OCI-LY3 (cell line): ENCODE results near the gene CPLX1.

Experiments used
- H2AFZ ChIP-seq: fragments of 200-600, 300-600 bp; shearing (Covaris generic); 2 replicates; pipeline ENCODE4 v1.6.0; 2014; ENCODE audit warnings: antibody characterized with exemption, low read depth, low read length
- H3K27ac ChIP-seq: fragments of 200-600, 300-600 bp; sonication (generic); 2 replicates; pipeline ENCODE4 v1.5.1; 2014; ENCODE audit warnings: mild to moderate bottlenecking, low read length, moderate library complexity, mixed read lengths
- H3K27me3 ChIP-seq: fragments of 200-600, 300-600 bp; sonication (generic); 2 replicates; pipeline ENCODE4 v1.6.1; 2014; ENCODE audit warnings: low read depth, low read length, mixed read lengths
- H3K36me3 ChIP-seq: fragments of 200-600, 300-600 bp; sonication (generic); replicated peaks from 2 replicates; pipeline ENCODE3; 2014; ENCODE audit warnings: low read depth, low read length, mixed read lengths
- H3K4me1 ChIP-seq: fragments of 300-600, 200-600 bp; sonication (generic); 2 replicates; pipeline ENCODE4 v1.6.1; 2014; ENCODE audit warnings: low read length, mixed read lengths
- H3K4me2 ChIP-seq: fragments of 200-600, 300-600 bp; sonication (generic); 2 replicates; pipeline ENCODE4 v1.6.1; 2014; ENCODE audit warnings: low read length, mixed read lengths
- H3K4me3 ChIP-seq: fragments of 300-600, 200-600 bp; sonication (generic); 2 replicates; pipeline ENCODE4 v1.5.1; 2014; ENCODE audit warnings: antibody characterized with exemption, mild to moderate bottlenecking, low read length, moderate library complexity
- H3K79me2 ChIP-seq: fragments of 300-600, 200-600 bp; shearing (Covaris generic); 2 replicates; pipeline ENCODE4 v1.6.1; 2014; ENCODE audit warnings: mild to moderate bottlenecking, low read length, mixed read lengths
- H3K9ac ChIP-seq: fragments of 300-600, 200-600 bp; shearing (Covaris generic); 2 replicates; pipeline ENCODE4 v1.6.0; 2014; ENCODE audit warnings: mild to moderate bottlenecking, low read length, moderate library complexity
- H3K9me3 ChIP-seq: fragments of 200-600, 300-600 bp; shearing (Covaris generic); 2 replicates; pipeline ENCODE4 v1.6.1; 2014; ENCODE audit warnings: low read length, mixed read lengths; ENCODE audit not compliant: insufficient read depth
- H4K20me1 ChIP-seq: fragments of 200-600, 300-600 bp; sonication (generic); 2 replicates; pipeline ENCODE4 v1.6.1; 2016; ENCODE audit warnings: low read length, mixed read lengths; ENCODE audit not compliant: insufficient read depth
- EZH2phosphoT487 ChIP-seq: fragments of 200-600 bp; shearing (Covaris generic); IDR thresholded peaks from 2 replicates; pipeline ENCODE4 v1.6.1; 2018; ENCODE audit warnings: antibody characterized with exemption, mixed run types, low read depth
- TF ChIP-seq, protein P1 (sequence below): fragments of 200-600, 300-600 bp; sonication (generic); IDR thresholded peaks from 2 replicates; pipeline ENCODE4 v1.5.1; 2014; ENCODE audit warnings: antibody characterized with exemption, low read length, low read depth

CPLX1 gene

DNA sequence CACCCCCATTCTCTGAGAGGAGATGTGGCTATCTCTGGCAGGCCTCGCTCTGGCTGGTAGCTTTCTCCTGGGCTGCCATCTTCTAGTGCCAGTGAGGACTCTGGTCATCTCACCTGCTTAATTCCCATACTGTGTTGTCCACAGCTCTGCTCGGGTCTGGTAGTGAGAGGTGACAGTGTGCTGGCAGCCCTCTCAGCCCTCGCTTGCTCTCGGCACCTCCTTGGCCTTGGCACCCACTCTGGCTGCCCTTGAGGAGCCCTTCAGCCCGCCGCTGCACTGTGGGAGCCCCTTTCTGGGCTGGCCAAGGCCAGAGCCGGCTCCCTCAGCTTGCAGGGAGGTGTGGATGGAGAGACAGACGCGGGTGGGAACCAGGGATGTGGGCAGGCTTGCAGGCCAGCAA, 52.7 kb downstream of the CPLX1 start:
- Histone ChIP-seq H3K4me1 (no peaks in the 10 kb centered on the region), H3K27me3 (no peaks in the 10 kb centered on the region), H2AFZ (no peak overlapping the region), H4K20me1 (peaks cover 82% of the 10 kb centered on the region), H3K4me2 (no peak overlapping the region), H3K79me2 (peaks cover 92% of the 10 kb centered on the region), H3K4me3 (no peak overlapping the region), H3K27ac (no peak overlapping the region), H3K36me3 (peaks cover 45% of the 10 kb centered on the region), H3K9me3 (no peaks in the 10 kb centered on the region), H3K9ac (no peak overlapping the region)
- no peak for TF ChIP-seq EZH2phosphoT487
- TF ChIP-seq, protein P1, sequence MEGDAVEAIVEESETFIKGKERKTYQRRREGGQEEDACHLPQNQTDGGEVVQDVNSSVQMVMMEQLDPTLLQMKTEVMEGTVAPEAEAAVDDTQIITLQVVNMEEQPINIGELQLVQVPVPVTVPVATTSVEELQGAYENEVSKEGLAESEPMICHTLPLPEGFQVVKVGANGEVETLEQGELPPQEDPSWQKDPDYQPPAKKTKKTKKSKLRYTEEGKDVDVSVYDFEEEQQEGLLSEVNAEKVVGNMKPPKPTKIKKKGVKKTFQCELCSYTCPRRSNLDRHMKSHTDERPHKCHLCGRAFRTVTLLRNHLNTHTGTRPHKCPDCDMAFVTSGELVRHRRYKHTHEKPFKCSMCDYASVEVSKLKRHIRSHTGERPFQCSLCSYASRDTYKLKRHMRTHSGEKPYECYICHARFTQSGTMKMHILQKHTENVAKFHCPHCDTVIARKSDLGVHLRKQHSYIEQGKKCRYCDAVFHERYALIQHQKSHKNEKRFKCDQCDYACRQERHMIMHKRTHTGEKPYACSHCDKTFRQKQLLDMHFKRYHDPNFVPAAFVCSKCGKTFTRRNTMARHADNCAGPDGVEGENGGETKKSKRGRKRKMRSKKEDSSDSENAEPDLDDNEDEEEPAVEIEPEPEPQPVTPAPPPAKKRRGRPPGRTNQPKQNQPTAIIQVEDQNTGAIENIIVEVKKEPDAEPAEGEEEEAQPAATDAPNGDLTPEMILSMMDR: no peak

DNA sequence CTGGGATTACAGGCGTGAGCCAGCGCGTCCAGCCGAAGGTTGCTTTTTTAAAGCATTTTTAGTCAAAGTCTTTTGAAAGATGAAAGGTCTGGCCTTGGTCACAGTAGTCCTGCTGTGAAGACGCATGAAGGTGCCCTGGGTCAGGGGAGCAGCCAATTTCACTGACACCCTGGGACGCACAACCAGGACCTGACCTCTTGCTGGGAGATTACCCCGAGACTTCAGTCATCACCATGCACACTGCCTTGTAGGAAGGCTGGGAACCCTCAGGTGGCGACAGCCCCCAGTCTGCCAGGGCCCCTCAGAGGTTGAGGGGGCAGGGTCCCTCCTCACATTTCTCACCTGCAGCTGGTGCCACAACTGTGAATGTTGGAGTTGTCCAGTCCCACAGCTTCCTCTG, 53.2 kb downstream of the CPLX1 start:
- Histone ChIP-seq H3K79me2 (peaks cover 91% of the 10 kb centered on the region), H3K36me3 (peaks cover 44% of the 10 kb centered on the region), H4K20me1 (peaks cover 82% of the 10 kb centered on the region), H3K27me3 (no peaks in the 10 kb centered on the region), H2AFZ (no peak overlapping the region), H3K4me3 (no peak overlapping the region), H3K9me3 (no peaks in the 10 kb centered on the region), H3K4me1 (no peaks in the 10 kb centered on the region), H3K27ac (no peak overlapping the region), H3K4me2 (no peak overlapping the region), H3K9ac (no peak overlapping the region)
- TF ChIP-seq EZH2phosphoT487: no peak
- TF ChIP-seq, protein P1: no peak

DNA sequence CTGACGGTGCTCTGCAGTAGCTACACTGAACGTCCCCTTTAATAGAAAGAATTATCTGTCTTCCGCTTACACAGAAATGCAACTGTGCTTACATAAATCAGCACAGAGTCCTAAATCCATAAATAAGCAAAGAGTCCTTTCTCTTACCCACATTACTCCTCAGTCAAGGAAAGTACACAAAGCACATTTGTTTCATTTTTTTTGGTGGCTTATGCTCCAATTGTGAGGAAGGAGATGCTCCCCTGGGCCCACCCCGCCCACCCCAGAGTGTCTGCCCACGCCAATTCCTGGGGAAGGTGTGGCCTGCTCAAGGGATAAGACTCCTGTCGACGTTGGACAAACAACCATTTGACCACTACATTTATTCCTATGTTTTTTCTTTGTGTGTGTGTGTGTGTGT, 53.8 kb downstream of the CPLX1 start:
- H3K79me2 ChIP-seq: peaks cover 91% of the 10 kb centered on the region
- no peaks in the 10 kb centered on the region for H3K27me3 ChIP-seq
- H3K27ac ChIP-seq: no peak overlapping the region
- H2AFZ ChIP-seq: no peak overlapping the region
- no peaks in the 10 kb centered on the region for H3K4me1 ChIP-seq
- TF ChIP-seq, protein P1: no peak
- TF ChIP-seq EZH2phosphoT487: no peak
- peaks cover 41% of the 10 kb centered on the region for H3K36me3 ChIP-seq
- H3K9ac ChIP-seq: no peak overlapping the region
- no peak overlapping the region for H3K4me2 ChIP-seq
- no peak overlapping the region for H3K4me3 ChIP-seq
- no peaks in the 10 kb centered on the region for H3K9me3 ChIP-seq
- H4K20me1 ChIP-seq: peaks cover 82% of the 10 kb centered on the region

DNA sequence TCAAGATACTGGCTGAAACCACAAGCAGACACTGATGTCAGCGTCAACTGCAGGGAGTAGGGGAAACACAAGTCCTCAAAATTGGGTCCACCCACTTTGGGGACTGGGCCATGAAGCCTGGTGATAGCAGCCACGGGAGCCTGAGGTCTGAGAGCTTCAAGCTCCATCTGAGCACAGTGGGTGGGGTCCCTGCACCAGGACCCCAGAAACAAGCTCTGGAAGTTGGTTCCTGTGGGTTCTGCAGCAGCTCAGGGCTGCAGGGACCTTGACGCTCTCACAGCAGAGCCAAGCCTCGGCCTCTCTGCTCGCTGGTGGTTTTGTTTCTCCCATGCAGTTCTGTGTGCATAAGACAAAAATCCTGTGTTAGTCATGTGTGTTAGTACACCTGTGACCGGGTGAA, 54.5 kb downstream of the CPLX1 start:
- H3K79me2 ChIP-seq: peaks cover 85% of the 10 kb centered on the region
- no peak overlapping the region for H3K27ac ChIP-seq
- peaks cover 78% of the 10 kb centered on the region for H4K20me1 ChIP-seq
- H3K36me3 ChIP-seq: peaks cover 41% of the 10 kb centered on the region
- no peak for TF ChIP-seq EZH2phosphoT487
- TF ChIP-seq, protein P1: no peak
- no peak overlapping the region for H3K9ac ChIP-seq
- no peaks in the 10 kb centered on the region for H3K4me1 ChIP-seq
- no peaks in the 10 kb centered on the region for H3K9me3 ChIP-seq
- H2AFZ ChIP-seq: no peak overlapping the region
- H3K27me3 ChIP-seq: no peaks in the 10 kb centered on the region
- no peak overlapping the region for H3K4me2 ChIP-seq
- no peak overlapping the region for H3K4me3 ChIP-seq
